Measurements from ENCODE around the gene VEZT. TPM values are rescaled to one million over a fixed set of nuclear protein-coding genes. Genes with fewer than 3 reads are reported as not detected.
"Not testable (repeated sequence)": the region's sequence is repeated elsewhere in the genome, so short reads cannot be mapped to it uniquely, and the experiment has no call there.

VEZT gene
- total RNA-seq, 1 donor from 2014 or later, result 46.8 TPM

- intact Hi-C loops (cut with micrococcal nuclease), result no loop called here
These were observed 102.2 kb downstream of the VEZT start for GRCh38 chr12:95319694-95320331.

GRCh38 chr12:95321516-95322246 lies 104.1 kb downstream of the VEZT start:
- intact Hi-C loops (cut with micrococcal nuclease), result no loop called here

- intact Hi-C loops (cut with micrococcal nuclease), result no loop called here
These were observed 104.7 kb downstream of the VEZT start for GRCh38 chr12:95322326-95322725.

GRCh38 chr12:95323212-95323611 lies 105.6 kb downstream of the VEZT start:
- intact Hi-C loops (cut with micrococcal nuclease), result no loop called here

- intact Hi-C loops (cut with micrococcal nuclease), result not testable (repeated sequence)
These were observed 106.6 kb downstream of the VEZT start for GRCh38 chr12:95324246-95324645.

GRCh38 chr12:95325501-95325900 lies 107.9 kb downstream of the VEZT start:
- intact Hi-C loops (cut with micrococcal nuclease), result no loop called here

GRCh38 chr12:95326445-95326844 lies 108.8 kb downstream of the VEZT start:
- intact Hi-C loops (cut with micrococcal nuclease), result no loop called here

GRCh38 chr12:95326855-95327254 lies 109.2 kb downstream of the VEZT start:
- intact Hi-C loops (cut with micrococcal nuclease), result no loop called here

GRCh38 chr12:95328708-95329107 lies 111.1 kb downstream of the VEZT start:
- intact Hi-C loops (cut with micrococcal nuclease), result no loop called here

GRCh38 chr12:95335948-95336347 lies 118.3 kb downstream of the VEZT start:
- intact Hi-C loops (cut with micrococcal nuclease), result loop anchor here (10.0 kb wide), 1 partner anchor 199 kb away; no protein-coding TSS in a partner anchor

- intact Hi-C loops (cut with micrococcal nuclease), result loop anchor here (10.0 kb wide), 1 partner anchor 198 kb away; no protein-coding TSS in a partner anchor
These were observed 118.9 kb downstream of the VEZT start for GRCh38 chr12:95336387-95337067.

- intact Hi-C loops (cut with micrococcal nuclease), result loop anchor here (10.0 kb wide), 1 partner anchor 198 kb away; no protein-coding TSS in a partner anchor
These were observed 119.5 kb downstream of the VEZT start for GRCh38 chr12:95337146-95337545.

GRCh38 chr12:95339086-95339788 lies 121.6 kb downstream of the VEZT start:
- intact Hi-C loops (cut with micrococcal nuclease), result loop anchor here (10.0 kb wide), 1 partner anchor 196 kb away; no protein-coding TSS in a partner anchor

GRCh38 chr12:95342008-95342407 lies 124.4 kb downstream of the VEZT start:
- intact Hi-C loops (cut with micrococcal nuclease), result no loop called here

GRCh38 chr12:95343461-95344230 lies 126.0 kb downstream of the VEZT start:
- intact Hi-C loops (cut with micrococcal nuclease), result no loop called here

GRCh38 chr12:95349291-95349690 lies 131.7 kb downstream of the VEZT start:
- intact Hi-C loops (cut with micrococcal nuclease), result no loop called here

GRCh38 chr12:95351748-95352147 lies 134.1 kb downstream of the VEZT start:
- intact Hi-C loops (cut with micrococcal nuclease), result no loop called here

Data from T-helper 1 cell treated with Interleukin-12 subunit alpha and Interleukin-12 subunit beta and Interleukin-4 antibody, amounts not matched to agents 30 ng/mL and 1 ng/mL, for 36 hours (primary cell).